Stimulated activated CD8-positive, alpha-beta memory T cell treated with anti-CD3 and anti-CD28 coated beads, Interleukin-7, amount 100 ng/mL, for 24 hours (primary cell): ENCODE data around the gene NFASC.

Source experiments
- DNase-seq: peaks from one replicate; pipeline ENCODE4 v3.0.0-alpha.2; 2020; ENCODE audit warnings: low read depth

NFASC gene

GRCh38 chr1:205062895-205063294 lies 192.2 kb downstream of the NFASC start:
- DNase-seq, result no peak

DNA sequence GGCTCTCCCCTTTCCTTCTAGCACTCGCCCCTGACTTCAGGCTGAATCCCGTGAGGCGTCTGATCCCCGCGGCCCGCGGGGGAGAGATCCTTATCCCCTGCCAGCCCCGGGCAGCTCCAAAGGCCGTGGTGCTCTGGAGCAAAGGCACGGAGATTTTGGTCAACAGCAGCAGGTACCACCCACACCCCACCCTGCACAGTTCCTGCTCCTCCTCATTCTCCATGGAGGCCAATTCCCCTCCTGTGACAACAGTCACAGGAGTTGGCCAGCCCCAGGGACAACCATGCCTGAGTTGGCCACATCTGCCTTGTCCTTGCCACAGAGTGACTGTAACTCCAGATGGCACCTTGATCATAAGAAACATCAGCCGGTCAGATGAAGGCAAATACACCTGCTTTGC lies 193.6 kb downstream of the NFASC start:
- no peak for DNase-seq

GRCh38 chr1:205064741-205065316 lies 194.2 kb downstream of the NFASC start:
- no peak for DNase-seq

GRCh38 chr1:205065666-205066065 lies 195.0 kb downstream of the NFASC start:
- DNase-seq, result no peak

DNA sequence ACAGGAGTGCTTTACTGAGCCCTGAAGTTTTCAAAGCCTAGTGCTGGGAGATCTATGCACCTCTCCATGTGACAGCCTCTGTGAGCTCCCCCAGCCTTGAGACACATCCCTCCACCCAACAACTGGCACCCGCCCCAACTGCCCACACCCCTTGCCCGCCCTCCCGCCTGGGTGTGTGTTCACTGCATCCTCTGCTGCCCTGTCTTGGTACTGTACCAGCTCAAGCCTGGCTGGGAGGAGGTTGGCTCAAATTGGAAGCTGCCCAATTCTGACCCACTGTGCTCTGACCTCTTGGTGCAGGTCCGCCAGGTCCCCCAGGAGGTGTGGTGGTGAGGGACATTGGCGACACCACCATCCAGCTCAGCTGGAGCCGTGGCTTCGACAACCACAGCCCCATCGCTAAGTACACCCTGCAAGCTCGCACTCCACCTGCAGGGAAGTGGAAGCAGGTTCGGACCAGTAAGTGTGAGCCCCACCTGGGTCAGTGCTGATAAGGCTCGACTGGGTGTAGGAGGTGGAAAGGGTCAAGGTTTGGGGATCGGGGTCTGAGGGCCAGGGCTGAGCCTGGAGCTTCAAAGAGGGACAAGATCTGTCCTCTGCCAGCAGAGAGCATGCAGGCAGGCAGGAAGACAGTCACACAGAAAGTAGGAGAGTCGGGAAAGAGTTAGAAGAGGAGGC lies 195.6 kb downstream of the NFASC start:
- DNase-seq, result no peak

DNA sequence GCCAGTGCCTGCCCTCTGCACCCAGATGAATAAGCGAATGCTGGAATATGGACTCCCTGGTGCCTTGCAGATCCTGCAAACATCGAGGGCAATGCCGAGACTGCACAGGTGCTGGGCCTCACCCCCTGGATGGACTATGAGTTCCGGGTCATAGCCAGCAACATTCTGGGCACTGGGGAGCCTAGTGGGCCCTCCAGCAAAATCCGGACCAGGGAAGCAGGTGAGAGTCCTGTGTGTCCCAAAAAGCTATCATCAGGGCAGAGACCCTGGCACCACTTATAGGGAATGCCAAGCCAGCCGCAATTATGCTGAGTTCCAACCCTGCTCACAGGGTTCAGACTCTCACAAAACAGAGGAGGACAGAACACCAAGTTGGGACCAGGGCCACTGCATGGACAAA lies 196.4 kb downstream of the NFASC start:
- DNase-seq, result no peak

- DNase-seq, result no peak
Observed at GRCh38 chr1:205068001-205068400, 197.3 kb downstream of the NFASC start.

GRCh38 chr1:205068457-205069040 lies 197.9 kb downstream of the NFASC start:
- DNase-seq, result no peak

DNA sequence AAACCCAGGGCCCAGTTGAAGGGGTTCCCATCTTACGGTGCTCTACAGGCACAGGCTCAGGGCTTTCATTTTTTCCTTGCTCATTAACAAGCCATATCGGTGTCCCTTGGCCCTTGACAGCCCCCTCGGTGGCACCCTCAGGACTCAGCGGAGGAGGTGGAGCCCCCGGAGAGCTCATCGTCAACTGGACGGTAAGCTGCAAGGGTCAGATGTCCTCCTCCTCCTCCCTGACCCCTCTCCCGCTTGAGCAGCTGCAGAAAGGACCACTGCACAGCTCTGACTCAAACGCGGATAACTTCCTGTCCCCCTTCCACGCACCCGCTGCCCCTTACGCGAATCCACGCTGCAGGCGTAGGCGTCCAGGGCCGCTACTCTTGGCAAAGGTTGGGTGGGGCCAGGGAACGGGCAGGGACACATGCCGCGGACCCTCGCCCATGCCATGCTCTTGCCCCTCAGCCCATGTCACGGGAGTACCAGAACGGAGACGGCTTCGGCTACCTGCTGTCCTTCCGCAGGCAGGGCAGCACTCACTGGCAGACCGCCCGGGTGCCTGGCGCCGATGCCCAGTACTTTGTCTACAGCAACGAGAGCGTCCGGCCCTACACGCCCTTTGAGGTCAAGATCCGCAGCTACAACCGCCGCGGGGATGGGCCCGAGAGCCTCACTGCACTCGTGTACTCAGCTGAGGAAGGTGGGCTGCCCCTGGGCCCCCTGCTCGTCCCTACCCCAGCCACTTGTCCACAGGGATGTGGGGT lies 198.9 kb downstream of the NFASC start:
- DNase-seq, result no peak

DNA sequence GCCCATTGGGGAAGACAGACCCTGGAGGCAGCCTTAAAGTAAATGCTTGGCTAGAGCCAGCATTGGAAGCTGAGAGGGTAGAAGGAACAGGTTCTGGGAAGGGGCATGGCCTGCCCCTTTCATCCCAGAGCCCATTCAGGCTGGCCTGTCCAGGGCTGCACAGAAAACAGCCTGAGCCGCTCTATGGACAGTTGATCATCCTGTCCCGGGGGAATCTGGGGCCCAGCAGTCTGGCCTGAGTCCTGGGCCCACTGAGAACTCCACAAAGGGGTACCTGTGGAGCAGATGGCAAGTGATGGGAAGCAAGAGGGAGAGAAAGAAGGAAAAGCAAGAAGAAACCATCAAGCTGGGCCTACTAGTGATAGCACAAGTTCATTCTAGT lies 200.4 kb downstream of the NFASC start:
- DNase-seq, result no peak

DNA sequence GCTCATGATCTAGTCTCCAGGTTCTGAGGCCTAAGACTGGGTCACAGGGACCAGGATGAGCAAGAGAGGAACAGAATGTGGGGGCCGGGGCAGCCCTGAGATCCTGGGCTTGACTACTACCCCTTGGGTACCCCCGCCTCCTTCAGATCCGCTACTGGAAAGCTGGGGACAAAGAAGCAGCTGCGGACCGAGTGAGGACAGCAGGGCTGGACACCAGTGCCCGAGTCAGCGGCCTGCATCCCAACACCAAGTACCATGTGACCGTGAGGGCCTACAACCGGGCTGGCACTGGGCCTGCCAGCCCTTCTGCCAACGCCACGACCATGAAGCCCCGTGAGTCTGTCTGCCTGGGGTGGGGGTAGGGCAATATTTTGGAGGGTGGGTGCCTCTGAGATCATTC lies 201.1 kb downstream of the NFASC start:
- DNase-seq, result no peak

GRCh38 chr1:205072286-205072685 lies 201.6 kb downstream of the NFASC start:
- DNase-seq, result no peak
